NCI-H526 treated with DMSO at 0.1 percent for 48 hours (cell line): Measurements from ENCODE around the gene FBXO7.

Experiments
- DNase-seq: peaks from one replicate; lab custom pipeline; 2025; lab: John Stamatoyannopoulos, UW

Gene FBXO7

GRCh38 chr22:32490279-32490678, 15.7 kb downstream of the FBXO7 start:
- no peak for DNase-seq

GRCh38 chr22:32492111-32492510, 17.5 kb downstream of the FBXO7 start:
- no peak for DNase-seq

- DNase-seq: no peak
These were observed 18.9 kb downstream of the FBXO7 start for GRCh38 chr22:32493551-32493950.

- no peak for DNase-seq
These were observed 20.4 kb downstream of the FBXO7 start for GRCh38 chr22:32494971-32495370.

- DNase-seq: no peak
These were observed 25.1 kb downstream of the FBXO7 start for GRCh38 chr22:32499666-32500065.

GRCh38 chr22:32501836-32502752, 27.5 kb downstream of the FBXO7 start:
- DNase-seq: no peak

- no peak for DNase-seq
These were observed 34.4 kb downstream of the FBXO7 start for GRCh38 chr22:32509045-32509444.

- no peak for DNase-seq
These were observed 36.7 kb downstream of the FBXO7 start for GRCh38 chr22:32511274-32511673.

GRCh38 chr22:32511776-32512175, 37.2 kb downstream of the FBXO7 start:
- DNase-seq: no peak

- no peak for DNase-seq
These were observed 37.8 kb downstream of the FBXO7 start for GRCh38 chr22:32512267-32512982.

GRCh38 chr22:32515084-32515483, 40.5 kb downstream of the FBXO7 start:
- DNase-seq: no peak

- no peak for DNase-seq
These were observed 42.9 kb downstream of the FBXO7 start for GRCh38 chr22:32517488-32517887.

GRCh38 chr22:32517921-32518320, 43.3 kb downstream of the FBXO7 start:
- DNase-seq: no peak

- no peak for DNase-seq
These were observed 43.8 kb downstream of the FBXO7 start for GRCh38 chr22:32518381-32518780.

- no peak for DNase-seq
These were observed 44.2 kb downstream of the FBXO7 start for GRCh38 chr22:32518848-32519247.

GRCh38 chr22:32520612-32521011, 46.0 kb downstream of the FBXO7 start:
- DNase-seq: no peak

GRCh38 chr22:32522237-32522636, 47.6 kb downstream of the FBXO7 start:
- DNase-seq: no peak

- no peak for DNase-seq
These were observed 53.1 kb downstream of the FBXO7 start for GRCh38 chr22:32527756-32528155.

GRCh38 chr22:32528316-32528715, 53.7 kb downstream of the FBXO7 start:
- no peak for DNase-seq

GRCh38 chr22:32528984-32529982, 54.7 kb downstream of the FBXO7 start:
- DNase-seq: no peak

- DNase-seq: no peak
These were observed 56.6 kb downstream of the FBXO7 start for GRCh38 chr22:32531228-32531627.
